Pancreas (tissue), 10 donors: ENCODE results near the gene ZCCHC7. TPM values are rescaled to one million over a fixed set of nuclear protein-coding genes. Genes with fewer than 3 reads are reported as not detected.

Experiments
- ATAC-seq, 4 donors: fragments of 200-7000 bp; cut with Tn5 transposase; one replicate each; pipeline versions ENCODE4 v1.8.0 to v1.9.1; 2020; ENCODE audit warnings: mild to moderate bottlenecking in 4 of 4, moderate library complexity in 4 of 4
- DNase-seq, 6 donors: peaks; one replicate each; pipeline ENCODE4 v3.0.0-alpha.2; 2020
- FAIRE-seq: peaks from 2 replicates; lab custom pipeline; 2012; peaks lifted over from hg19 to GRCh38; lab: Jason Lieb, UNC
- H3K27ac ChIP-seq, 4 donors: fragments of 200-600 bp; sonication (generic); 1 replicate in 3 of 4; 2 replicates in 1 of 4; pipeline versions ENCODE4 v1.5.0 to v1.8.0; 2020
- H3K27me3 ChIP-seq, 4 donors: fragments of 200-600 bp; one replicate each; pipeline ENCODE4 v1.8.0; 2021
- H3K36me3 ChIP-seq, 3 donors: fragments of 200-600 bp; sonication (generic) in 1 of 3; one replicate each; pipeline versions ENCODE4 v1.5.0 to v1.8.0; 2020 to 2021
- H3K4me1 ChIP-seq, 3 donors: fragments of 200-600 bp; one replicate each; pipeline ENCODE4 v1.8.0; 2021
- H3K4me3 ChIP-seq, 4 donors: fragments of 200-600 bp; sonication (generic) in 2 of 4; one replicate each; pipeline versions ENCODE4 v1.5.0 to v1.8.0; 2020 to 2021
- H3K9me3 ChIP-seq, 4 donors: fragments of 200-600 bp; one replicate each; pipeline ENCODE4 v1.8.0; 2021
- WGBS, 2 donors: extraction: QIAGEN DNeasy Blood & Tissue Kit; methylation state at CpG; one replicate each; pipeline ENCODE4 v1.1.7; 2013; 5-methylcytosine and 5-hydroxymethylcytosine counted together
- intact Hi-C, 3 donors: fragments of 100-400 bp; cut with DNase I; formaldehyde crosslinking; loops; one replicate each; pipeline versions ENCODE4 v1.11.1 to v1.14.2; 2022
- polyA plus RNA-seq, 2 donors: library from polyadenylated mRNA; stranded (reverse); fragments of 200-250 nt; gene quantifications; one replicate each; pipeline ENCODE4 v1.2.3, GENCODE V29; 2013
- total RNA-seq, 6 donors: library from RNA; stranded (reverse); fragmentation: NEBNext Ultra II Directional in 4 of 6; extraction: Animal tissue kit (Norgen Biotek cat#: 25700) in 4 of 6; gene quantifications; one replicate each; pipeline versions ENCODE4 v1.2.1 to v1.2.4, GENCODE V29; 2021 to 2023
- TF ChIP-seq, protein P1 (sequence below), 4 donors: fragments of 200-600 bp; sonication (generic) in 3 of 4; IDR thresholded peaks; one replicate each; pipeline versions ENCODE4 v1.5.0 to v1.8.0; 2021; ENCODE audit warnings: antibody characterized with exemption in 4 of 4
- donor health status: healthy with polysubstance abuse.
- donor health status: DM: no; HTN: no; CAD: no; lungs with moderate emphysema.
- donor health status: DM: no; HTN: no; CAD: no.
- donor health status: control.
- donor health status: control.
- donor health status: Bipolar disorder and iron deficiency.
- donor health status: DM: yes; HTN: yes; CAD: no.
- donor health status: DM: no; HTN: no; CAD: no.
- donor health status: DM: no; HTN: no; CAD: no.
- donor health status: DM: yes; HTN: yes; CAD: no.

The ZCCHC7 gene
- total and polyA plus RNA-seq, 8 donors = 8.1 to 17.4 (median 14.4) TPM

DNA sequence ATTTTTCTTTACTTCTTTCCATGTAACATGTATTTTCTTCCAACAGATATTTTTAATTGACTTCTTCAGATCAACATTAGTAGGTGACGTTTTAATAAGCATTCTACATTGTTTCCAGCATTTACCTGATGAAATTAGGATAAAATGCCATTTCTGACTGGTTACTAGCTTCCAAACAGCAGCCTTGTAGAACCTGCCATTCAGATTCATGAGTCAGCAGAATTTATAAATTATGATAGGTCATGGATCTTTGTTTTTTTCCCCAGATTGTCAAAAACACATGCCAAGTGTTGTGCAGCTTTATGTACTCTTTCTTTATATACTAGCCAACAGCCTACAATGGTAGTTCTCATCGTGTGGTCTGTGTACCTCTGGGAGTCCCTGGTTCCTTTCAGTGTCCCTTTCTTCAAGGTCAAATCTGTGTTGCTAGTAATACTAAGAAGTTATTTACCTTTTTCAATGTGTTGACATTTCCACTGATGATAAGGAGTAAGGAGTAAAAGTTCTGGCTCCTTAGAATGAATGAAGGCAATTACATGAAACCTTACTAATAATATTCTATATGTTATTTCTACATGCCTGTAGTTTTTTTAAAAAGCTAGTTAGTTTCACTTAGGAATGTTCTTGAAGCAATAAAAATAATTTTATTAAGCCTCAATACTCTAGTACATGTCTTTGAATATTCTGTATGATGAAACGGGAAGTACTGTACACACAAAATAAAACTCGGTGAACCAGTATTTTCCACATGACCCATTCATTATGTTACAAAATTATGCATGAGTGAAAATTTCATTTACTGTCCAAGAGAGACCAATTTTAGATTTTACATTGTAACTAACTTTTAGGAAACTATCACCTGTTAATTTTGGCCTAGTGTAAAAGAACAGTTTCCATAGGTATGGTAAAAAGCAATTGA lies 135.8 kb downstream of the ZCCHC7 start:
- Histone ChIP-seq H3K4me3 (no peak overlapping the region), H3K27me3 (no peaks in the 10 kb centered on the region), H3K9me3 (no peaks in the 10 kb centered on the region), H3K36me3 (no peaks in the 10 kb centered on the region), H3K4me1 (peaks cover 0 to 12% (median 0%) of the 10 kb centered on the region in 3 donors), H3K27ac (no peak overlapping the region)
- TF ChIP-seq, protein P1, sequence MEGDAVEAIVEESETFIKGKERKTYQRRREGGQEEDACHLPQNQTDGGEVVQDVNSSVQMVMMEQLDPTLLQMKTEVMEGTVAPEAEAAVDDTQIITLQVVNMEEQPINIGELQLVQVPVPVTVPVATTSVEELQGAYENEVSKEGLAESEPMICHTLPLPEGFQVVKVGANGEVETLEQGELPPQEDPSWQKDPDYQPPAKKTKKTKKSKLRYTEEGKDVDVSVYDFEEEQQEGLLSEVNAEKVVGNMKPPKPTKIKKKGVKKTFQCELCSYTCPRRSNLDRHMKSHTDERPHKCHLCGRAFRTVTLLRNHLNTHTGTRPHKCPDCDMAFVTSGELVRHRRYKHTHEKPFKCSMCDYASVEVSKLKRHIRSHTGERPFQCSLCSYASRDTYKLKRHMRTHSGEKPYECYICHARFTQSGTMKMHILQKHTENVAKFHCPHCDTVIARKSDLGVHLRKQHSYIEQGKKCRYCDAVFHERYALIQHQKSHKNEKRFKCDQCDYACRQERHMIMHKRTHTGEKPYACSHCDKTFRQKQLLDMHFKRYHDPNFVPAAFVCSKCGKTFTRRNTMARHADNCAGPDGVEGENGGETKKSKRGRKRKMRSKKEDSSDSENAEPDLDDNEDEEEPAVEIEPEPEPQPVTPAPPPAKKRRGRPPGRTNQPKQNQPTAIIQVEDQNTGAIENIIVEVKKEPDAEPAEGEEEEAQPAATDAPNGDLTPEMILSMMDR (IDR thresholded peaks at IDR 0.05) = no peak
- ATAC-seq = peak; percentile 68 to 93 (median 70)
- intact Hi-C loops = no loop called here
- 45 to 49% methylated on average over 4 of the region's 4 CpGs for WGBS, 2 donors
- no peak for DNase-seq
- FAIRE-seq = no peak

DNA sequence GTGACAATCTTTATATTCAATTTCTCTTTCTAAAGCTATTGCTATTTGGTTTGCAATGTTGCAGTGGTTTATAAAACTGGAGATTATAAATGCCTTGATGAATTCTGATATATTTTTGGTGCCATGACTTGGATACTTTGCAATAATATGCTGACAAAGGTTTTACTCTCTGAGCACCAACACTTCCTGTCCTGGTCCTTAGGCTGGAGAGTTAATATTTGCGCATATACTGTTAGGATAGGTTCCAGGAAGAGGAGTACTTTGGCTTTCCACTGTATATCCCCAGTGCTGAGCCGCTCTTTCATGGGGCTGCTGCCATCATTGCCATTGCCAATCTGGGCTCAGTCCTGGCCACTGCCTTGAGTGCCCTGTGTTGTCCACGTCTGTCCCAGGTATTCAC lies 139.6 kb downstream of the ZCCHC7 start:
- peaks cover 0 to 12% (median 0%) of the 10 kb centered on the region in 3 donors for H3K4me1 ChIP-seq
- no peaks in the 10 kb centered on the region for H3K36me3 ChIP-seq
- WGBS, 2 donors = 93 to 98% methylated on average over 3 of the region's 3 CpGs
- no peak for FAIRE-seq
- no peaks in the 10 kb centered on the region for H3K9me3 ChIP-seq
- TF ChIP-seq, protein P1 (IDR thresholded peaks at IDR 0.05) = no peak
- intact Hi-C loops = no loop called here
- no peak overlapping the region for H3K27ac ChIP-seq
- DNase-seq = no peak
- H3K4me3 ChIP-seq = no peak overlapping the region
- ATAC-seq = no peak
- H3K27me3 ChIP-seq = no peaks in the 10 kb centered on the region

DNA sequence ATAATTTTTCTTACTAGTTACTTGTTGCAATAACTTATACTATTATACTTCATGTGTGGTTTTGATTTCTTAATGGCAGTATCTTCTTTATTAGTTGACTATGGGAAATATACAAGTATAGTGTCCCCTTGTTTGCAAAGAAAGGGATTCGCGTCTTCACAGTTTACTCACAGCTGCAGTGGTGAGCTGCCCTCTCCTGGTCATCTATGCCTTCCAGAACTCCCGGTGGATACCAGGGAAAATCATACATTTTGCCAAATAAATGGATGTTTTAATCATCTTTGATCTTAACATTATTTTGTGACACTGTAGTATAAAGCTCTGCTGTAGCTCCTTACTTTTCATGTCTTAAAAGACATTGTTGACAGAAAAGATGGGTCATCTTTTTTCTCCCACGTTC lies 142.0 kb downstream of the ZCCHC7 start:
- Histone ChIP-seq H3K27ac (no peak overlapping the region), H3K9me3 (no peaks in the 10 kb centered on the region), H3K4me3 (no peak overlapping the region), H3K4me1 (no peaks in the 10 kb centered on the region), H3K36me3 (no peaks in the 10 kb centered on the region), H3K27me3 (no peaks in the 10 kb centered on the region)
- intact Hi-C loops = no loop called here
- ATAC-seq (peak in 2 of 4 donors; percentile 39 to 46), FAIRE-seq (no peak), DNase-seq (no peak)
- TF ChIP-seq, protein P1 (IDR thresholded peaks at IDR 0.05) = no peak
- 61 to 71% methylated on average over 4 of the region's 4 CpGs for WGBS, 2 donors

DNA sequence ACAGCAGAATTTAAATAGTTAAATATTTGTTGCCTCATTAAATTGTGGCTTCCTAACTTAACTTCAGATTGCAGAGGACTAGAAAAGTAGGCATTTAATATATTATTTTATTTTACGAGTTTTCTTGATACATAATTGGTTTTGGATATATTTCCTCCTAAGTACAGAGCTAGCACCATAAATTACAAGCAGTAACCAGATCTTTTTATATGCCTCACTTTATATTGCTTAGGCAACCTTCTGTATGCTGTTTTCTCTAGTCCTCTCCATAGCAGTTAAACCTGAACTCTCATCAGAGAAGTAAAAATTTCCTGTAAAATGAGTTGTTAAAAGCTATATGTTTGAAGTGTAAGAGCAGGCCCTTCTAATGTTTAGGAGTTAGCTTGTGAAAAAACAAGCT lies 144.2 kb downstream of the ZCCHC7 start:
- no peak for FAIRE-seq
- no peak for DNase-seq
- intact Hi-C loops = no loop called here
- Histone ChIP-seq H3K27ac (no peak overlapping the region), H3K36me3 (no peaks in the 10 kb centered on the region), H3K4me3 (no peak overlapping the region), H3K27me3 (no peaks in the 10 kb centered on the region), H3K9me3 (no peaks in the 10 kb centered on the region), H3K4me1 (no peaks in the 10 kb centered on the region)
- 93% methylated on average over 1 of the region's 1 CpG for WGBS, 2 donors
- ATAC-seq = no peak
- TF ChIP-seq, protein P1 (IDR thresholded peaks at IDR 0.05) = no peak

DNA sequence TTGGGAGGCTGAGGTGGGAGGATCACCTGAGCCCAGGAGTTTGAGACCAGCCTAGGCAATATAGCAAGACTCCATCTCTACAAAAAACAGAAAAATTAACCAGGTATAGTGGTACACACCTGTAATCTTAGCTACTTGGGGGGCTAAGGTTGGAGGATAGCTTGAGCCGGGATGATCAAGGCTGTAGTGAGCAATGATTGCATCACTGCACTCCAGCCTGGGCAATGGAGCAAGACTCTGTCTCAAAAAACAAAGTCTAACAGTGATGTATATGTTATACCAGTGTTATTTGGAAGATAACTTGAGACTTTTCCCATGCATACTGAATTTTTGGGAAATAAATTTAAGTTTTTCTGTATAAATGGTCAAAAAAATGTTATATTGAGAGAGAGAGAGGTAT lies 146.3 kb downstream of the ZCCHC7 start:
- TF ChIP-seq, protein P1 (IDR thresholded peaks at IDR 0.05) = no peak
- ATAC-seq (no peak), FAIRE-seq (no peak), DNase-seq (no peak)
- Histone ChIP-seq H3K4me1 (no peaks in the 10 kb centered on the region), H3K27ac (no peak overlapping the region), H3K36me3 (no peaks in the 10 kb centered on the region), H3K27me3 (no peaks in the 10 kb centered on the region), H3K9me3 (no peaks in the 10 kb centered on the region), H3K4me3 (no peak overlapping the region)
- intact Hi-C loops = no loop called here
- WGBS, 2 donors = 97 to 98% methylated on average over 1 of the region's 1 CpG
